Colon (tissue), 2 donors: ENCODE results near the gene ZC2HC1C.
"Not testable (repeated sequence)": the region's sequence is repeated elsewhere in the genome, so short reads cannot be mapped to it uniquely, and the experiment has no call there.

Source experiments
- FAIRE-seq: peaks from 2 replicates; lab custom pipeline; 2012; peaks lifted over from hg19 to GRCh38; lab: Jason Lieb, UNC
- donor health status: control.
- donor health status: control.

ZC2HC1C gene

GRCh38 chr14:75059642-75060041 lies 9.8 kb upstream of the ZC2HC1C start:
- FAIRE-seq = no peak

GRCh38 chr14:75060420-75060819 lies 9.0 kb upstream of the ZC2HC1C start:
- no peak for FAIRE-seq

GRCh38 chr14:75063013-75063412 lies 6.4 kb upstream of the ZC2HC1C start:
- FAIRE-seq = no peak

- FAIRE-seq = no peak
Measured at GRCh38 chr14:75063491-75064204, 5.8 kb upstream of the ZC2HC1C start, which contains the start of gene ACYP1. Gene ACYP1, minus strand, starts transcription at chr14:75064024. Its CDS starts 471 bp downstream, at chr14:75063553.

GRCh38 chr14:75064205-75064567 lies 5.3 kb upstream of the ZC2HC1C start:
- FAIRE-seq = no peak

- FAIRE-seq = no peak
Measured at GRCh38 chr14:75066691-75067090, 2.8 kb upstream of the ZC2HC1C start.

- no peak for FAIRE-seq
Measured at GRCh38 chr14:75067212-75067611, 2.2 kb upstream of the ZC2HC1C start.

GRCh38 chr14:75067765-75068164 lies 1.7 kb upstream of the ZC2HC1C start:
- FAIRE-seq = not testable (repeated sequence)

- no peak for FAIRE-seq
Measured at GRCh38 chr14:75068294-75069120, 934 bp upstream of the ZC2HC1C start.

- no peak for FAIRE-seq
Measured at GRCh38 chr14:75069811-75070145, 337 bp downstream of the ZC2HC1C start.

- FAIRE-seq = no peak
Measured at GRCh38 chr14:75070383-75070782, 942 bp downstream of the ZC2HC1C start.

GRCh38 chr14:75077794-75078193 lies 8.4 kb downstream of the ZC2HC1C start:
- no peak for FAIRE-seq

GRCh38 chr14:75079521-75079920 lies 10.1 kb downstream of the ZC2HC1C start:
- FAIRE-seq = no peak

GRCh38 chr14:75081660-75082229 lies 12.3 kb downstream of the ZC2HC1C start:
- FAIRE-seq = no peak

GRCh38 chr14:75083271-75083670 lies 13.8 kb downstream of the ZC2HC1C start:
- no peak for FAIRE-seq

GRCh38 chr14:75084513-75084912 lies 15.1 kb downstream of the ZC2HC1C start:
- FAIRE-seq = no peak

- no peak for FAIRE-seq
Measured at GRCh38 chr14:75088153-75088552, 18.7 kb downstream of the ZC2HC1C start.

GRCh38 chr14:75088566-75089373 lies 19.3 kb downstream of the ZC2HC1C start:
- FAIRE-seq = no peak

- FAIRE-seq = no peak
Measured at GRCh38 chr14:75090353-75090752, 20.9 kb downstream of the ZC2HC1C start.

- no peak for FAIRE-seq
Measured at GRCh38 chr14:75091251-75091650, 21.8 kb downstream of the ZC2HC1C start.

GRCh38 chr14:75092698-75093097 lies 23.3 kb downstream of the ZC2HC1C start:
- FAIRE-seq = no peak

- FAIRE-seq = no peak
Measured at GRCh38 chr14:75094896-75095295, 25.5 kb downstream of the ZC2HC1C start.
